HAP-1 (cell line): ENCODE data around the gene TTN.
"Not testable (repeated sequence)": the region's sequence is repeated elsewhere in the genome, so short reads cannot be mapped to it uniquely, and the experiment has no call there.

Source experiments
- DNase-seq, 2 experiments: peaks; one replicate each; pipeline ENCODE4 v3.0.0-alpha.2; 2016 to 2020; ENCODE audit warnings: low spot score in 2 of 2
- H3K27me3 ChIP-seq: fragments of 250-450 bp; sonication (Bioruptor Pico); 2 replicates; pipeline ENCODE4 v1.5.1; 2020; ENCODE audit warnings: low read depth, mild to moderate bottlenecking, moderate library complexity
- H3K36me3 ChIP-seq: fragments of 250-450 bp; sonication (Bioruptor Pico); replicated peaks from 2 replicates; pipeline ENCODE4 v1.5.1; 2020; ENCODE audit warnings: mild to moderate bottlenecking
- H3K4me1 ChIP-seq: fragments of 250-450 bp; sonication (Bioruptor Pico); 2 replicates; pipeline ENCODE4 v1.5.1; 2020; ENCODE audit warnings: mild to moderate bottlenecking
- H3K4me3 ChIP-seq: fragments of 250-450 bp; sonication (Bioruptor Pico); 2 replicates; pipeline ENCODE4 v1.5.1; 2020; ENCODE audit warnings: mild to moderate bottlenecking, moderate library complexity
- H3K9me3 ChIP-seq: fragments of 250-450 bp; sonication (Bioruptor Pico); 2 replicates; pipeline ENCODE4 v1.5.1; 2020; ENCODE audit warnings: mild to moderate bottlenecking, moderate library complexity
- in situ Hi-C: fragments of 300-500 bp; cut with MboI; formaldehyde crosslinking; loops from 3 replicates; pipeline ENCODE4 v1.14.3; 2020; ENCODE audit warnings: low sequenced_read_pairs, inconsistent platforms, mixed read lengths

Gene TTN

GRCh38 chr2:178704876-178705275 is 102.3 kb downstream of the TTN start:
- no peak overlapping the region for H3K4me3 ChIP-seq
- DNase-seq = no peak
- in situ Hi-C loops = no loop called here
- no peaks in the 10 kb centered on the region for H3K36me3 ChIP-seq
- H3K27me3 ChIP-seq = no peaks in the 10 kb centered on the region
- H3K4me1 ChIP-seq = no peaks in the 10 kb centered on the region
- H3K9me3 ChIP-seq = no peaks in the 10 kb centered on the region

GRCh38 chr2:178702361-178702760 is 104.9 kb downstream of the TTN start:
- Histone ChIP-seq H3K9me3 (no peaks in the 10 kb centered on the region), H3K27me3 (no peaks in the 10 kb centered on the region), H3K4me3 (no peak overlapping the region), H3K4me1 (peaks cover 3% of the 10 kb centered on the region; the same call in 1 of the 2 replicates), H3K36me3 (no peaks in the 10 kb centered on the region)
- in situ Hi-C loops = no loop called here
- no peak for DNase-seq

GRCh38 chr2:178700922-178701342 is 106.3 kb downstream of the TTN start:
- no peak overlapping the region for H3K4me3 ChIP-seq
- DNase-seq = peak in 1 of 2 experiments; percentile 30
- in situ Hi-C loops = no loop called here

GRCh38 chr2:178700136-178700535 is 107.1 kb downstream of the TTN start:
- Histone ChIP-seq H3K36me3 (no peaks in the 10 kb centered on the region), H3K4me1 (peaks cover 3% of the 10 kb centered on the region; the same call in 1 of the 2 replicates), H3K27me3 (no peaks in the 10 kb centered on the region), H3K9me3 (no peaks in the 10 kb centered on the region), H3K4me3 (no peak overlapping the region)
- DNase-seq = no peak
- in situ Hi-C loops = no loop called here

More at GRCh38 chr2:178700922-178701342, 106.3 kb downstream of the TTN start:
- H3K4me1 ChIP-seq = peaks cover 3% of the 10 kb centered on the region; the same call in 1 of the 2 replicates
- no peaks in the 10 kb centered on the region for H3K27me3 ChIP-seq
- H3K9me3 ChIP-seq = no peaks in the 10 kb centered on the region
- no peaks in the 10 kb centered on the region for H3K36me3 ChIP-seq

- Histone ChIP-seq H3K4me1 (no peaks in the 10 kb centered on the region; the same call in 1 of the 2 replicates), H3K9me3 (no peaks in the 10 kb centered on the region), H3K4me3 (no peak overlapping the region), H3K36me3 (no peaks in the 10 kb centered on the region), H3K27me3 (no peaks in the 10 kb centered on the region)
- in situ Hi-C loops = no loop called here
- DNase-seq = no peak
These were observed 114.4 kb downstream of the TTN start for GRCh38 chr2:178692845-178693244.

- no peak for DNase-seq
- Histone ChIP-seq H3K27me3 (no peaks in the 10 kb centered on the region), H3K9me3 (no peaks in the 10 kb centered on the region), H3K4me3 (no peak overlapping the region), H3K36me3 (no peaks in the 10 kb centered on the region), H3K4me1 (peaks cover 2% of the 10 kb centered on the region; the same call in 1 of the 2 replicates)
- in situ Hi-C loops = no loop called here
These were observed 117.4 kb downstream of the TTN start for GRCh38 chr2:178689808-178690207.

- Histone ChIP-seq H3K27me3 (no peaks in the 10 kb centered on the region), H3K36me3 (no peaks in the 10 kb centered on the region), H3K4me3 (no peak overlapping the region), H3K4me1 (peaks cover 4% of the 10 kb centered on the region; the same call in 1 of the 2 replicates), H3K9me3 (no peaks in the 10 kb centered on the region)
- no peak for DNase-seq
- in situ Hi-C loops = no loop called here
These were observed 123.3 kb downstream of the TTN start for GRCh38 chr2:178683877-178684276.

- DNase-seq = no peak
- H3K9me3 ChIP-seq = no peaks in the 10 kb centered on the region
- in situ Hi-C loops = no loop called here
- no peaks in the 10 kb centered on the region for H3K27me3 ChIP-seq
- H3K4me3 ChIP-seq = no peak overlapping the region
- H3K36me3 ChIP-seq = no peaks in the 10 kb centered on the region
- H3K4me1 ChIP-seq = peaks cover 4% of the 10 kb centered on the region; the same call in 1 of the 2 replicates
These were observed 126.1 kb downstream of the TTN start for GRCh38 chr2:178681081-178681480.

- Histone ChIP-seq H3K36me3 (no peaks in the 10 kb centered on the region), H3K9me3 (no peaks in the 10 kb centered on the region), H3K4me3 (no peak overlapping the region), H3K27me3 (no peaks in the 10 kb centered on the region), H3K4me1 (peaks cover 2% of the 10 kb centered on the region; the same call in 1 of the 2 replicates)
- DNase-seq = no peak
- in situ Hi-C loops = no loop called here
These were observed 127.3 kb downstream of the TTN start for GRCh38 chr2:178679891-178680290.

- DNase-seq = no peak
- Histone ChIP-seq H3K4me1 (no peaks in the 10 kb centered on the region), H3K9me3 (no peaks in the 10 kb centered on the region), H3K27me3 (no peaks in the 10 kb centered on the region), H3K4me3 (no peak overlapping the region), H3K36me3 (no peaks in the 10 kb centered on the region)
- in situ Hi-C loops = no loop called here
These were observed 129.6 kb downstream of the TTN start for GRCh38 chr2:178677599-178677998.

GRCh38 chr2:178676046-178676445 is 131.2 kb downstream of the TTN start:
- in situ Hi-C loops = no loop called here

GRCh38 chr2:178674122-178674521 is 133.1 kb downstream of the TTN start:
- Histone ChIP-seq H3K36me3 (no peaks in the 10 kb centered on the region), H3K4me3 (no peak overlapping the region), H3K27me3 (no peaks in the 10 kb centered on the region), H3K4me1 (no peaks in the 10 kb centered on the region), H3K9me3 (no peaks in the 10 kb centered on the region)
- in situ Hi-C loops = no loop called here
- no peak for DNase-seq

More at GRCh38 chr2:178676046-178676445, 131.2 kb downstream of the TTN start:
- Histone ChIP-seq H3K4me1 (no peaks in the 10 kb centered on the region), H3K27me3 (no peaks in the 10 kb centered on the region), H3K36me3 (no peaks in the 10 kb centered on the region), H3K9me3 (no peaks in the 10 kb centered on the region), H3K4me3 (no peak overlapping the region)
- DNase-seq = no peak

GRCh38 chr2:178666458-178666857 is 140.8 kb downstream of the TTN start:
- H3K4me1 ChIP-seq = no peaks in the 10 kb centered on the region

GRCh38 chr2:178658480-178658879 is 148.7 kb downstream of the TTN start:
- in situ Hi-C loops, H3K4me1 ChIP-seq, H3K9me3 ChIP-seq, H3K4me3 ChIP-seq, DNase-seq, H3K27me3 ChIP-seq, H3K36me3 ChIP-seq: not testable (repeated sequence)

More at GRCh38 chr2:178666458-178666857, 140.8 kb downstream of the TTN start:
- Histone ChIP-seq H3K4me3 (no peak overlapping the region), H3K36me3 (no peaks in the 10 kb centered on the region), H3K9me3 (no peaks in the 10 kb centered on the region), H3K27me3 (no peaks in the 10 kb centered on the region)
- in situ Hi-C loops = no loop called here
- DNase-seq = no peak

- Histone ChIP-seq H3K9me3 (no peaks in the 10 kb centered on the region), H3K4me1 (peaks cover 4% of the 10 kb centered on the region; the same call in 1 of the 2 replicates), H3K27me3 (no peaks in the 10 kb centered on the region), H3K4me3 (no peak overlapping the region), H3K36me3 (no peaks in the 10 kb centered on the region)
- DNase-seq = no peak
- in situ Hi-C loops = no loop called here
These were observed 156.7 kb downstream of the TTN start for GRCh38 chr2:178650554-178650953.
